HepG2 (cell line): ENCODE data around the gene ANKRD29. TPM values are rescaled to one million over a fixed set of nuclear protein-coding genes. Genes with fewer than 3 reads are reported as not detected.

Experiments
- CBFB ChIP-seq: sonication (generic); formaldehyde crosslinking; IDR thresholded peaks from 2 replicates; pipeline ENCODE4 v1.4.0; 2020; ENCODE audit warnings: missing genetic modification reagents
- HES4 ChIP-seq: sonication (generic); formaldehyde crosslinking; IDR thresholded peaks from 2 replicates; pipeline ENCODE4 v1.9.0; 2021; ENCODE audit warnings: mild to moderate bottlenecking, missing genetic modification reagents, borderline replicate concordance
- HIVEP1 ChIP-seq: sonication (generic); formaldehyde crosslinking; IDR thresholded peaks from 2 replicates; pipeline ENCODE4 v1.4.0; 2020; ENCODE audit warnings: mild to moderate bottlenecking, missing genetic modification reagents
- IRF1 ChIP-seq: sonication (generic); formaldehyde crosslinking; IDR thresholded peaks from 2 replicates; pipeline ENCODE4 v1.4.0; 2020; ENCODE audit warnings: low read depth, mild to moderate bottlenecking, missing genetic modification reagents
- MTF1 ChIP-seq: sonication (generic); formaldehyde crosslinking; IDR thresholded peaks from 2 replicates; pipeline ENCODE4 v1.5.0; 2020; ENCODE audit warnings: missing genetic modification reagents
- MXI1 ChIP-seq: IDR thresholded peaks from 3 replicates; pipeline ENCODE4 v1.6.1; 2012; ENCODE audit warnings: low read depth, low read length, inconsistent platforms, borderline replicate concordance
- NFYC ChIP-seq: IDR thresholded peaks from 2 replicates; pipeline ENCODE4 v1.6.1; 2016; ENCODE audit warnings: missing genetic modification reagents, missing compliant biosample characterization
- NONO ChIP-seq, 2 experiments: fragments of 450-650 bp in 1 of 2; sonication (generic) in 1 of 2; formaldehyde crosslinking in 1 of 2; IDR thresholded peaks in 1 of 2; conservative IDR thresholded peaks in 1 of 2; 2 replicates each; pipeline versions ENCODE4 v1.6.1 to v1.8.0; 2017 to 2022; ENCODE audit warnings: mild to moderate bottlenecking in 1 of 2, missing genetic modification reagents in 1 of 2, moderate library complexity in 1 of 2
- PAF1 ChIP-seq: IDR thresholded peaks from 2 replicates; pipeline ENCODE4 v1.6.1; 2016; ENCODE audit warnings: missing genetic modification reagents, missing compliant biosample characterization
- SOX13 ChIP-seq, 3 experiments: fragments of 450-650 bp in 1 of 3; sonication (generic) in 1 of 3; formaldehyde crosslinking in 1 of 3; IDR thresholded peaks in 2 of 3; conservative IDR thresholded peaks in 1 of 3; 2 replicates each; pipeline versions ENCODE4 v1.5.0 to v1.6.1; 2016 to 2020; ENCODE audit warnings: antibody characterized with exemption in 1 of 3, mild to moderate bottlenecking in 1 of 3, missing compliant biosample characterization in 1 of 3, missing genetic modification reagents in 1 of 3, moderate library complexity in 1 of 3
- ZNF10 ChIP-seq: sonication (generic); formaldehyde crosslinking; IDR thresholded peaks from 2 replicates; pipeline ENCODE4 v1.4.0; 2020; ENCODE audit warnings: mild to moderate bottlenecking, low read depth, missing genetic modification reagents, borderline replicate concordance
- ZNF280D ChIP-seq: sonication (generic); formaldehyde crosslinking; IDR thresholded peaks from 2 replicates; pipeline ENCODE4 v1.5.1; 2020; ENCODE audit warnings: mild to moderate bottlenecking, missing genetic modification reagents
- ZNF543 ChIP-seq: sonication (generic); formaldehyde crosslinking; IDR thresholded peaks from 2 replicates; pipeline ENCODE4 v1.4.0; 2020; ENCODE audit warnings: mild to moderate bottlenecking, missing genetic modification reagents
- ZNF678 ChIP-seq: sonication (generic); formaldehyde crosslinking; IDR thresholded peaks from 2 replicates; pipeline ENCODE4 v1.4.0; 2020; ENCODE audit warnings: mild to moderate bottlenecking, missing genetic modification reagents
- ZNF784 ChIP-seq: sonication (generic); formaldehyde crosslinking; IDR thresholded peaks from 2 replicates; pipeline ENCODE4 v1.5.1; 2020; ENCODE audit warnings: missing genetic modification reagents, mild to moderate bottlenecking, borderline replicate concordance
- ZSCAN22 ChIP-seq: sonication (generic); formaldehyde crosslinking; IDR thresholded peaks from 2 replicates; pipeline ENCODE4 v1.4.0; 2020; ENCODE audit warnings: mild to moderate bottlenecking, missing genetic modification reagents
- ZZZ3 ChIP-seq: sonication (generic); formaldehyde crosslinking; IDR thresholded peaks from 2 replicates; pipeline ENCODE4 v1.4.0; 2020; ENCODE audit warnings: missing genetic modification reagents, mild to moderate bottlenecking, borderline replicate concordance
- polyA plus RNA-seq, 8 experiments: library from polyadenylated mRNA; depleted of rRNA in 3 of 8; stranded (reverse) in 7 of 8; unstranded in 1 of 8; fragments of >200 nt; fragmentation: Illumina TruSeq in 4 of 8; extraction: Trizol in 4 of 8; gene quantifications; 2 replicates each; pipeline versions ENCODE4 v1.2.1 to v1.2.3, GENCODE V29; 2011 to 2016; ENCODE audit warnings: low read depth in 4 of 8, missing spikeins in 1 of 8, mixed read lengths in 1 of 8; ENCODE audit not compliant: insufficient read depth in 1 of 8
- total RNA-seq, 5 experiments: library from RNA; depleted of rRNA; stranded (reverse); fragments of >200 nt; fragmentation: Illumina TruSeq; extraction: Trizol; gene quantifications; 2 replicates each; pipeline ENCODE4 v1.2.3, GENCODE V29; 2016; ENCODE audit warnings: low read depth in 1 of 5

ANKRD29 gene
- total and polyA plus RNA-seq, 2 of the 13 experiments (the other 11 are each of a cell fraction or from before 2014, with no cell fraction given), result not detected

- no peak for TF ChIP-seq ZNF280D (CRISPR knock-in tag)
- peak; percentile 64; the same call in 2 of the 3 replicates for TF ChIP-seq MXI1
- TF ChIP-seq IRF1 (CRISPR knock-in tag), result no peak
- TF ChIP-seq ZNF543 (CRISPR knock-in tag), result no peak
- no peak for TF ChIP-seq ZNF10 (CRISPR knock-in tag)
- TF ChIP-seq NONO (IDR thresholded peaks at IDR 0.05), result no peak
- TF ChIP-seq NONO (CRISPR knock-in tag; conservative IDR thresholded peaks at IDR 0.05), result peak; percentile 77
- no peak for TF ChIP-seq MTF1 (CRISPR knock-in tag)
- peak; percentile 65; the same call in 1 of the 2 replicates for TF ChIP-seq ZNF784 (CRISPR knock-in tag)
- 0 out of 2 replicates have a peak, but pooled peaks have one; percentile 17 for TF ChIP-seq NFYC (CRISPR knock-in tag)
- TF ChIP-seq ZZZ3 (CRISPR knock-in tag), result no peak
- TF ChIP-seq ZSCAN22, result no peak
- no peak for TF ChIP-seq CBFB (CRISPR knock-in tag)
- TF ChIP-seq SOX13 (IDR thresholded peaks at IDR 0.05), result no peak; the same call in 1 of the 2 replicates
- peak in 1 of 2 experiments; percentile 30; a peak in 1 of 4 replicates for TF ChIP-seq SOX13 (CRISPR knock-in tag; conservative IDR thresholded peaks at IDR 0.05 in 1 of 2, IDR thresholded peaks at IDR 0.05 in 1 of 2)
- TF ChIP-seq ZNF678 (CRISPR knock-in tag), result 0 out of 2 replicates have a peak, but pooled peaks have one; percentile 14
- TF ChIP-seq PAF1 (CRISPR knock-in tag), result no peak
- TF ChIP-seq HES4, result no peak
- TF ChIP-seq HIVEP1 (CRISPR knock-in tag), result peak; percentile 94
Measured at GRCh38 chr18:23586249-23587196, 76.2 kb downstream of the ANKRD29 start, which contains the start of gene NPC1 (continued).
